Neuron (in vitro differentiated cells): ENCODE measurements around the gene CNP.
"Not testable (repeated sequence)": the region's sequence is repeated elsewhere in the genome, so short reads cannot be mapped to it uniquely, and the experiment has no call there.

Experiments
- H2AFZ ChIP-seq: one replicate; pipeline ENCODE4 v1.6.1; 2013; ENCODE audit warnings: low read depth, mild to moderate bottlenecking, inconsistent platforms, low read length, moderate library complexity
- H3K27me3 ChIP-seq: one replicate; pipeline ENCODE4 v1.6.1; 2013; ENCODE audit warnings: low read length; ENCODE audit not compliant: insufficient read depth
- H3K36me3 ChIP-seq: one replicate; pipeline ENCODE4 v1.6.1; 2013; ENCODE audit warnings: low read length; ENCODE audit not compliant: insufficient read depth
- H3K4me1 ChIP-seq: one replicate; pipeline ENCODE4 v1.6.1; 2013; ENCODE audit warnings: low read length; ENCODE audit not compliant: insufficient read depth
- H3K4me3 ChIP-seq: 2 replicates; pipeline ENCODE4 v1.5.1; 2013; ENCODE audit warnings: mild to moderate bottlenecking, low read length, moderate library complexity
- H3K9me3 ChIP-seq: one replicate; pipeline ENCODE4 v1.6.1; 2013; ENCODE audit warnings: low read length

The CNP gene

GRCh38 chr17:41987642-41988041 lies 21.0 kb downstream of the CNP start:
- Histone ChIP-seq H3K27me3 (no peaks in the 10 kb centered on the region), H3K9me3 (no peaks in the 10 kb centered on the region), H3K36me3 (peaks cover 81% of the 10 kb centered on the region), H3K4me3 (no peak overlapping the region), H3K4me1 (no peaks in the 10 kb centered on the region), H2AFZ (no peak overlapping the region)

- Histone ChIP-seq H3K9me3 (no peaks in the 10 kb centered on the region), H3K36me3 (peaks cover 78% of the 10 kb centered on the region), H3K27me3 (no peaks in the 10 kb centered on the region), H2AFZ (no peak overlapping the region), H3K4me3 (no peak overlapping the region), H3K4me1 (no peaks in the 10 kb centered on the region)
These were observed 21.8 kb downstream of the CNP start for GRCh38 chr17:41988418-41988817.

DNA sequence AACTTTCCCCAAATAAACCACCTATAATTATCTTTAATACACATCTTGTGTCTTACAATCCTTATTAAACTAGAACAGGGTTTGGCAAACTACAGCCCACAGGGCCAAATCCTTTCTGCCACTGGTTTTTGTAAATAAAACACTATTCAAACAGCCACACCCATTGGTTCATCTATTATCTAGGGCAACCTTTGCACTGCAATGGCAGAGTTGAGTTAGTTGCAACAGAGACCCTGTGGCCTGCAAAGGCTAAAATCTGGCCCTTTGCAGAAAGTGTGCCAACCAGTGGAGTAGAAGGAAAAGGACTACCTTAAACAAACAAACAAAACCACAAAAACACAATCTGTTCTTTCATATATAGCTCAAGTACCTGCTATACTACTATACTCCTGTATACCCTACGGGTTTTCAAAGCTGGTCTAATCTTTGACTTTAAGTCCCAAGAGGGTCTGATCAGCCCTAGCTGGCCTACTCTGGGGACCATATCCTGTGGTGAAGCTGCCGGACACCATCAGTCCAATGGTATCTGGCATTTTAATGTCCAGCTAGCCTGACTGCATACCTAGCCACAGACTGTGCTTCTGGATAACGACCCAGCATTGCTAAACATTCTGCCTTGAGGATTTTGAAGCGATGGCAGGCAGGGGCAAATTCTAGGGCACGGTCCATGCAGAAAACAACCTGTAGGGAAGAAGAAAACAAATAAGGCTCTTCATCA lies 23.3 kb downstream of the CNP start:
- Histone ChIP-seq H3K4me1 (no peaks in the 10 kb centered on the region), H3K27me3 (no peaks in the 10 kb centered on the region), H2AFZ (no peak overlapping the region), H3K9me3 (no peaks in the 10 kb centered on the region), H3K36me3 (peaks cover 82% of the 10 kb centered on the region), H3K4me3 (no peak overlapping the region)

GRCh38 chr17:41992576-41992975 lies 26.0 kb downstream of the CNP start:
- Histone ChIP-seq H3K36me3 (peaks cover 92% of the 10 kb centered on the region), H3K4me1 (no peaks in the 10 kb centered on the region), H2AFZ (no peak overlapping the region), H3K27me3 (no peaks in the 10 kb centered on the region), H3K4me3 (no peak overlapping the region), H3K9me3 (no peaks in the 10 kb centered on the region)

DNA sequence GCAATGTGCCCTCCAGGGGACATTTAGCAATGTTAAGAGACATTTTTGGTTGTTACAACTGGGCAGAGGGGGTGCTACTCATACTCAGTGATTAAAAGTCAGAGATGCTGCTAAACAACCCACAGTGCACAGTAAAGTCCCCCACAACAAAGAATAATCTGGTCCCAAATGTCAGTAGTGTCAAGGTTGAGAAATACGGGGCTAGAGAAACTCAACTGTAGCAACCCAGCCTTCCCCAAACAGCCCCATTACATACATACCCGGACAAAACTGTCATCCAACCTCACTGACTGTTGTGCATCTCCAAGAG lies 30.2 kb downstream of the CNP start:
- Histone ChIP-seq H2AFZ (no peak overlapping the region), H3K4me3 (no peak overlapping the region), H3K27me3 (no peaks in the 10 kb centered on the region), H3K9me3 (no peaks in the 10 kb centered on the region), H3K4me1 (no peaks in the 10 kb centered on the region), H3K36me3 (peaks cover 85% of the 10 kb centered on the region)

GRCh38 chr17:41998497-41998896 lies 31.9 kb downstream of the CNP start:
- Histone ChIP-seq H3K27me3 (no peaks in the 10 kb centered on the region), H3K4me1 (peaks cover 10% of the 10 kb centered on the region), H3K36me3 (peaks cover 86% of the 10 kb centered on the region), H3K4me3 (no peak overlapping the region), H2AFZ (no peak overlapping the region), H3K9me3 (no peaks in the 10 kb centered on the region)

GRCh38 chr17:42000413-42001133 lies 34.0 kb downstream of the CNP start:
- Histone ChIP-seq H3K4me1 (peaks cover 13% of the 10 kb centered on the region), H2AFZ (no peak overlapping the region), H3K36me3 (peaks cover 69% of the 10 kb centered on the region), H3K27me3 (no peaks in the 10 kb centered on the region), H3K4me3 (no peak overlapping the region), H3K9me3 (no peaks in the 10 kb centered on the region)

GRCh38 chr17:42001729-42002128 lies 35.1 kb downstream of the CNP start:
- Histone ChIP-seq H3K9me3 (no peaks in the 10 kb centered on the region), H3K4me3 (no peak overlapping the region)

DNA sequence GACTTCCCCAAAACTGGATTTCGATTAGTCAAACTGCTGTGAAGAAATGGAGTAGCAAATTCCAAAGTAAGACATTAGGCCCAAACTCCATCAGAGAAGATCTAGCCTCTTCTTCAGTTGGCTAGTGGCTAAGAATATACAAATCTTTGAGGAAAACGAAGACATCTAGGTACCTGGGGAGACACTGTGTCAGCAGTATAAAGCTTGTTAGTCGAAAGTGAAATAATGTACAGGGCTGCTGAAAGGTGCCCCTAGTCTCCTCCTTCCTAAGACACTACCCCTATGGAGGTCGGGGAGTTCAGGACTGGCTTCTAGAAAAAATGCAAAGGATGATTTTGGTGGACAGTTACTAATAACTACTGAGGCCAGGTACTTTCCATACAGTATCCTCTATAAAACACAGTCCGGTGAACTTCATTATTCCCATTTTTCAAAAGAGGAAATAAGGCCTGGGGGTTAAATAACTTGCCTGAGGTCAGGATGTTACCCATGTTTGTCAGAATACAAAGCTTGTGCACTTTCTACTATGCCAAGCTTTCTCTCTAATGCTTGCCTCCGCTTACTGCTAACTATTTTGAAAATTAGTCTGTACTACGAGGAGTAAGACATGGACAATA lies 35.7 kb downstream of the CNP start:
- peaks cover 52% of the 10 kb centered on the region for H3K36me3 ChIP-seq

More at GRCh38 chr17:42001729-42002128, 35.1 kb downstream of the CNP start:
- no peaks in the 10 kb centered on the region for H3K27me3 ChIP-seq
- H3K36me3 ChIP-seq = peaks cover 57% of the 10 kb centered on the region
- peaks cover 13% of the 10 kb centered on the region for H3K4me1 ChIP-seq
- H2AFZ ChIP-seq = no peak overlapping the region

GRCh38 chr17:42002792-42003301 lies 36.3 kb downstream of the CNP start:
- Histone ChIP-seq H3K36me3 (peaks cover 46% of the 10 kb centered on the region), H3K27me3 (no peaks in the 10 kb centered on the region), H3K4me1 (peaks cover 13% of the 10 kb centered on the region), H3K9me3 (no peaks in the 10 kb centered on the region), H3K4me3 (no peak overlapping the region), H2AFZ (no peak overlapping the region)

More for the DNA sequence above, 35.7 kb downstream of the CNP start:
- H3K9me3 ChIP-seq = no peaks in the 10 kb centered on the region
- H3K4me1 ChIP-seq = peaks cover 13% of the 10 kb centered on the region
- no peak overlapping the region for H2AFZ ChIP-seq
- H3K4me3 ChIP-seq = no peak overlapping the region
- no peaks in the 10 kb centered on the region for H3K27me3 ChIP-seq

GRCh38 chr17:42005166-42005565 lies 38.6 kb downstream of the CNP start:
- H3K4me1 ChIP-seq = peaks cover 13% of the 10 kb centered on the region
- no peak overlapping the region for H2AFZ ChIP-seq
- H3K4me3 ChIP-seq = no peak overlapping the region
- H3K27me3 ChIP-seq = no peaks in the 10 kb centered on the region
- H3K9me3 ChIP-seq = no peaks in the 10 kb centered on the region
- H3K36me3 ChIP-seq = peaks cover 38% of the 10 kb centered on the region

DNA sequence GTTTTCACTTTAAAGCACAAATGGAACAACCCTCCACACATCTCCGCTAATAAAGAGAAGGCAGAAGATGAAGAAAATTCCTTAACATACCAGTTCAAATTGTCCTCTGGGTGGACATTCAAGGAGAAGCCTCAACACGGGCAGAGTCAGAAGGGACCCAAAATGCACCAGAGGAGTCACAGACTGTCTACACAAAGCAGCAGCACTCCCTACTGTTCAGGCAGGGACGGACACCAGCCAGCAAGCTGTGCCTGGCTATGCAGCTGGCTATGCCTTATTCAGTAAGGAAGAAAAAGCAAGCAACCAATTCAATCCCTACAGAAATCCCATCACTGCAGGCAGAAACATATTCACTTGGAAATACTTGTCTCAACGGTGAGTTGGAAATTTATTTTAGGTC lies 42.6 kb downstream of the CNP start:
- Histone ChIP-seq H3K36me3 (peaks cover 11% of the 10 kb centered on the region), H2AFZ (no peak overlapping the region), H3K9me3 (no peaks in the 10 kb centered on the region), H3K27me3 (no peaks in the 10 kb centered on the region), H3K4me1 (no peaks in the 10 kb centered on the region), H3K4me3 (no peak overlapping the region)

GRCh38 chr17:42010266-42010680 lies 43.7 kb downstream of the CNP start:
- H3K4me1 ChIP-seq, H3K27me3 ChIP-seq, H2AFZ ChIP-seq, H3K4me3 ChIP-seq, H3K9me3 ChIP-seq: not testable (repeated sequence)
- H3K36me3 ChIP-seq = peaks cover 11% of the 10 kb centered on the region
